GM12878 (cell line): ENCODE measurements around the gene CDYL.

ENCODE experiments used
- ASH2L ChIP-seq: fragments of 300-600, 200-600 bp; sonication (generic); IDR thresholded peaks from 2 replicates; pipeline ENCODE4 v1.6.1; 2017; ENCODE audit warnings: low read depth, mild to moderate bottlenecking, borderline replicate concordance
- FOXM1 ChIP-seq: IDR thresholded peaks from 2 replicates; pipeline ENCODE4 v1.6.1; 2012; ENCODE audit warnings: low read depth, mild to moderate bottlenecking, inconsistent platforms, low read length, moderate library complexity
- POLR2A ChIP-seq: IDR thresholded peaks from 2 replicates; pipeline ENCODE4 v1.6.1; 2011; ENCODE audit warnings: low read depth, mild to moderate bottlenecking, low read length
- POLR2AphosphoS5 ChIP-seq: IDR thresholded peaks from 2 replicates; pipeline ENCODE4 v1.6.1; 2011; ENCODE audit warnings: mild to moderate bottlenecking, low read length, inconsistent platforms
- TBL1XR1 ChIP-seq: IDR thresholded peaks from 2 replicates; pipeline ENCODE4 v1.6.1; 2012; ENCODE audit warnings: low read depth, low read length, improper control_type of control experiment
- YY1 ChIP-seq: IDR thresholded peaks from 2 replicates; pipeline ENCODE4 v1.6.1; 2011; ENCODE audit warnings: low read depth, mild to moderate bottlenecking, low read length

DNA sequence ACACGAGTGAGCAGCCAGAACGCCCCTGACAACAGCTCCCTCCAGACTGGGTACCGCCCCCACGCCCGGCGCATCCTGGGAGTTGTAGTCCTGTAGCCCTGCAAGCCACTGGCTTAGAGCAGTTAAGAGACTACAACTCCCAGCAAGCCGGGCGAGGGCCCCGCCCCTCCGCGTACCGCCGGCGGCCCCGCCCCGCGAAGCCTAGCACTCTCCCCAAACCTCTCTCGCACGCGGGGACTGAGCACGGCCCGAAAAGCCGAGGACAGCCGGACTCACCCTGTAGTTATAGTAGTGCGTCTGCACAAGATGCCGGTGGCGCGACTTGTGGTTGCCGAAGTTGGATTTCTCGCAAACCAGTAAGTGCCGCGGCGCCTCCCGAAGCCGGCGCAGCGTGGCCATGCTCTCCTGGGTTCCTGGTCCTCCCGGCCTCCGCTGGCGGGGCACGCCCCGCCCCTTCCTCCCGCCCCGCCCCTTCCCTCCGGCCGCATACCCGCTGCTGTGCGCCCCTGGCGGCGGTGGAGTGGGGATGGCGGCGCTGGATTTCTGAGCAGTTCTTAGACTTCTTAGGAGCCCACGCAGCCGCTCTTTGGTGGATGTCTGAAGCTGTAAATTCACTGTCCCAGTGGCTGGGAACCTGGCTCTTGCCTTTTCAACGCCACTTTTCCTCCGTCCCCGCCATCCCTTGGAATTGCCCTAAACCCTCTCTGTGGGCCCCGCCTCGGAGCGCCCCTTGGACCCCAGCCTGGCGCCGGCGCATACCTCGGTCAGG lies 227.6 kb downstream of the CDYL start, which contains the start of gene RPP40:
- TF ChIP-seq POLR2A (peak; percentile 64), POLR2AphosphoS5 (no peak), YY1 (peak; percentile 91), TBL1XR1 (no peak), ASH2L (no peak), FOXM1 (no peak)
